ENCODE measurements around the gene CISD1.
A peak's percentile ranks its signal among the peaks of the same experiment; 100 is the strongest.

The CISD1 gene

GRCh38 chr10:58322835-58323209 is 53.9 kb downstream of the CISD1 start:
- Histone ChIP-seq H3K4me2 (ENCODE audit: insufficient read depth, low read length, poor library complexity, severe bottlenecking) (no peak overlapping the region), H3K27ac (replicated peaks; ENCODE audit: low read length) (no peak overlapping the region), H3K14ac (ENCODE audit: low read length) (no peak overlapping the region), H3K18ac (ENCODE audit: low read length) (no peak overlapping the region), H3K4ac (ENCODE audit: low read length) (no peak overlapping the region), H3K4me3 (ENCODE audit: low read length in 2 of 2) (no peak overlapping the region), H3K4me1 (ENCODE audit: control insufficient read depth in 2 of 2, insufficient read depth in 1 of 2, low read depth in 1 of 2, low read length in 2 of 2) (no peaks in the 10 kb centered on the region), H2BK15ac (ENCODE audit: low read length) (no peak overlapping the region), H3K9me3 (replicated peaks in 1 of 2; ENCODE audit: control insufficient read depth in 2 of 2, insufficient read depth in 1 of 2, low read depth in 1 of 2, low read length in 2 of 2) (no peaks in the 10 kb centered on the region), H3K79me1 (ENCODE audit: low read depth, low read length) (no peaks in the 10 kb centered on the region), H2BK12ac (ENCODE audit: low read length) (no peak overlapping the region), H4K8ac (ENCODE audit: low read depth, low read length) (no peak overlapping the region), H2AFZ (ENCODE audit: low read length) (no peak overlapping the region), H2BK5ac (ENCODE audit: low read length) (no peak overlapping the region), H2AK5ac (ENCODE audit: low read depth, low read length) (no peak overlapping the region), H2BK120ac (ENCODE audit: low read depth, low read length) (no peak overlapping the region), H3K27me3 (ENCODE audit: control insufficient read depth in 3 of 3, insufficient read depth in 3 of 3, low read depth in 1 of 3, low read length in 3 of 3) (peaks cover 0 to 4% (median 0%) of the 10 kb centered on the region in 3 experiments), H3K23ac (ENCODE audit: low read depth, low read length, poor library complexity) (no peak overlapping the region), H3K36me3 (replicated peaks in 1 of 2; ENCODE audit: control insufficient read depth in 2 of 2, insufficient read depth in 2 of 2, low read length in 2 of 2) (no peaks in the 10 kb centered on the region), H3K9ac (ENCODE audit: low read depth, low read length, poor library complexity) (no peak overlapping the region), H4K91ac (ENCODE audit: low read depth, low read length, poor library complexity) (no peak overlapping the region)
- DNase-seq (ENCODE audit: low spot score) = no peak
- no CpG with 5 or more reads among the region's 1 CpG for WGBS, 2 donors (ENCODE audit: extremely low coverage in 2 of 2, insufficient read length in 2 of 2, insufficient replicate concordance in 1 of 2)

GRCh38 chr10:58326967-58327381 is 58.0 kb downstream of the CISD1 start:
- Histone ChIP-seq H2BK15ac (ENCODE audit: low read length) (no peak overlapping the region), H3K9me3 (replicated peaks in 1 of 2; ENCODE audit: control insufficient read depth in 2 of 2, insufficient read depth in 1 of 2, low read depth in 1 of 2, low read length in 2 of 2) (no peaks in the 10 kb centered on the region), H3K27me3 (ENCODE audit: control insufficient read depth in 3 of 3, insufficient read depth in 3 of 3, low read depth in 1 of 3, low read length in 3 of 3) (peaks cover 0 to 14% (median 0%) of the 10 kb centered on the region in 3 experiments), H3K36me3 (replicated peaks in 1 of 2; ENCODE audit: control insufficient read depth in 2 of 2, insufficient read depth in 2 of 2, low read length in 2 of 2) (no peaks in the 10 kb centered on the region), H3K4me2 (ENCODE audit: insufficient read depth, low read length, poor library complexity, severe bottlenecking) (no peak overlapping the region), H2BK120ac (ENCODE audit: low read depth, low read length) (no peak overlapping the region), H3K23ac (ENCODE audit: low read depth, low read length, poor library complexity) (no peak overlapping the region), H3K9ac (ENCODE audit: low read depth, low read length, poor library complexity) (no peak overlapping the region), H3K14ac (ENCODE audit: low read length) (peak overlapping the region; percentile 40), H4K8ac (ENCODE audit: low read depth, low read length) (no peak overlapping the region), H3K27ac (replicated peaks; ENCODE audit: low read length) (no peak overlapping the region), H2AK5ac (ENCODE audit: low read depth, low read length) (no peak overlapping the region), H2BK12ac (ENCODE audit: low read length) (no peak overlapping the region), H2BK5ac (ENCODE audit: low read length) (no peak overlapping the region), H3K4ac (ENCODE audit: low read length) (no peak overlapping the region), H2AFZ (ENCODE audit: low read length) (no peak overlapping the region), H3K4me3 (ENCODE audit: low read length in 2 of 2) (no peak overlapping the region), H4K91ac (ENCODE audit: low read depth, low read length, poor library complexity) (no peak overlapping the region), H3K4me1 (ENCODE audit: control insufficient read depth in 2 of 2, insufficient read depth in 1 of 2, low read depth in 1 of 2, low read length in 2 of 2) (no peaks in the 10 kb centered on the region), H3K79me1 (ENCODE audit: low read depth, low read length) (no peaks in the 10 kb centered on the region), H3K18ac (ENCODE audit: low read length) (peak overlapping the region; percentile 16)
- DNase-seq (ENCODE audit: low spot score) = no peak
- no CpG with 5 or more reads among the region's 25 CpGs for WGBS, 2 donors (ENCODE audit: extremely low coverage in 2 of 2, insufficient read length in 2 of 2, insufficient replicate concordance in 1 of 2)

- Histone ChIP-seq H4K91ac (ENCODE audit: low read depth, low read length, poor library complexity) (no peak overlapping the region), H2BK120ac (ENCODE audit: low read depth, low read length) (no peak overlapping the region), H3K27ac (replicated peaks; ENCODE audit: low read length) (no peak overlapping the region), H3K36me3 (replicated peaks in 1 of 2; ENCODE audit: control insufficient read depth in 2 of 2, insufficient read depth in 2 of 2, low read length in 2 of 2) (no peaks in the 10 kb centered on the region), H3K18ac (ENCODE audit: low read length) (no peak overlapping the region), H3K4me1 (ENCODE audit: control insufficient read depth in 2 of 2, insufficient read depth in 1 of 2, low read depth in 1 of 2, low read length in 2 of 2) (no peaks in the 10 kb centered on the region), H3K4ac (ENCODE audit: low read length) (no peak overlapping the region), H4K8ac (ENCODE audit: low read depth, low read length) (no peak overlapping the region), H2BK5ac (ENCODE audit: low read length) (no peak overlapping the region), H3K9me3 (replicated peaks in 1 of 2; ENCODE audit: control insufficient read depth in 2 of 2, insufficient read depth in 1 of 2, low read depth in 1 of 2, low read length in 2 of 2) (no peaks in the 10 kb centered on the region), H3K9ac (ENCODE audit: low read depth, low read length, poor library complexity) (no peak overlapping the region), H3K27me3 (ENCODE audit: control insufficient read depth in 3 of 3, insufficient read depth in 3 of 3, low read depth in 1 of 3, low read length in 3 of 3) (peaks cover 0 to 20% (median 0%) of the 10 kb centered on the region in 3 experiments), H3K14ac (ENCODE audit: low read length) (no peak overlapping the region), H3K79me1 (ENCODE audit: low read depth, low read length) (no peaks in the 10 kb centered on the region), H3K4me2 (ENCODE audit: insufficient read depth, low read length, poor library complexity, severe bottlenecking) (no peak overlapping the region), H2BK12ac (ENCODE audit: low read length) (no peak overlapping the region), H2AK5ac (ENCODE audit: low read depth, low read length) (no peak overlapping the region), H3K4me3 (ENCODE audit: low read length in 2 of 2) (no peak overlapping the region), H3K23ac (ENCODE audit: low read depth, low read length, poor library complexity) (no peak overlapping the region), H2BK15ac (ENCODE audit: low read length) (no peak overlapping the region), H2AFZ (ENCODE audit: low read length) (no peak overlapping the region)
- WGBS, 2 donors (ENCODE audit: extremely low coverage in 2 of 2, insufficient read length in 2 of 2, insufficient replicate concordance in 1 of 2) = no CpG with 5 or more reads among the region's 1 CpG
- DNase-seq (ENCODE audit: low spot score) = no peak
Observed at GRCh38 chr10:58328233-58328632, 59.3 kb downstream of the CISD1 start.

- DNase-seq (ENCODE audit: low spot score) = no peak
- H2AFZ ChIP-seq (ENCODE audit: low read length) = no peak overlapping the region
- no peak overlapping the region for H3K4me2 ChIP-seq (ENCODE audit: insufficient read depth, low read length, poor library complexity, severe bottlenecking)
- H2BK120ac ChIP-seq (ENCODE audit: low read depth, low read length) = no peak overlapping the region
- H3K27me3 ChIP-seq (ENCODE audit: control insufficient read depth in 3 of 3, insufficient read depth in 3 of 3, low read depth in 1 of 3, low read length in 3 of 3) = peaks cover 0 to 27% (median 0%) of the 10 kb centered on the region in 3 experiments
- H3K9me3 ChIP-seq (replicated peaks in 1 of 2; ENCODE audit: control insufficient read depth in 2 of 2, insufficient read depth in 1 of 2, low read depth in 1 of 2, low read length in 2 of 2) = no peaks in the 10 kb centered on the region
- no peak overlapping the region for H3K4me3 ChIP-seq (ENCODE audit: low read length in 2 of 2)
- no peak overlapping the region for H3K18ac ChIP-seq (ENCODE audit: low read length)
- no peak overlapping the region for H2AK5ac ChIP-seq (ENCODE audit: low read depth, low read length)
- H2BK12ac ChIP-seq (ENCODE audit: low read length) = no peak overlapping the region
- no peak overlapping the region for H2BK15ac ChIP-seq (ENCODE audit: low read length)
- no peaks in the 10 kb centered on the region for H3K79me1 ChIP-seq (ENCODE audit: low read depth, low read length)
- no peak overlapping the region for H3K27ac ChIP-seq (replicated peaks; ENCODE audit: low read length)
- WGBS, 2 donors (ENCODE audit: extremely low coverage in 2 of 2, insufficient read length in 2 of 2, insufficient replicate concordance in 1 of 2) = no CpG with 5 or more reads among the region's 1 CpG
- no peak overlapping the region for H2BK5ac ChIP-seq (ENCODE audit: low read length)
- H3K9ac ChIP-seq (ENCODE audit: low read depth, low read length, poor library complexity) = no peak overlapping the region
- H4K8ac ChIP-seq (ENCODE audit: low read depth, low read length) = no peak overlapping the region
- no peak overlapping the region for H3K23ac ChIP-seq (ENCODE audit: low read depth, low read length, poor library complexity)
- H3K4ac ChIP-seq (ENCODE audit: low read length) = no peak overlapping the region
- no peaks in the 10 kb centered on the region for H3K4me1 ChIP-seq (ENCODE audit: control insufficient read depth in 2 of 2, insufficient read depth in 1 of 2, low read depth in 1 of 2, low read length in 2 of 2)
- H3K14ac ChIP-seq (ENCODE audit: low read length) = no peak overlapping the region
- H4K91ac ChIP-seq (ENCODE audit: low read depth, low read length, poor library complexity) = no peak overlapping the region
- H3K36me3 ChIP-seq (replicated peaks in 1 of 2; ENCODE audit: control insufficient read depth in 2 of 2, insufficient read depth in 2 of 2, low read length in 2 of 2) = no peaks in the 10 kb centered on the region
Observed at GRCh38 chr10:58330431-58330830, 61.5 kb downstream of the CISD1 start.
